Measurements from ENCODE around the gene SGF29.
"Not testable (repeated sequence)": the region's sequence is repeated elsewhere in the genome, so short reads cannot be mapped to it uniquely, and the experiment has no call there.

The SGF29 gene

DNA sequence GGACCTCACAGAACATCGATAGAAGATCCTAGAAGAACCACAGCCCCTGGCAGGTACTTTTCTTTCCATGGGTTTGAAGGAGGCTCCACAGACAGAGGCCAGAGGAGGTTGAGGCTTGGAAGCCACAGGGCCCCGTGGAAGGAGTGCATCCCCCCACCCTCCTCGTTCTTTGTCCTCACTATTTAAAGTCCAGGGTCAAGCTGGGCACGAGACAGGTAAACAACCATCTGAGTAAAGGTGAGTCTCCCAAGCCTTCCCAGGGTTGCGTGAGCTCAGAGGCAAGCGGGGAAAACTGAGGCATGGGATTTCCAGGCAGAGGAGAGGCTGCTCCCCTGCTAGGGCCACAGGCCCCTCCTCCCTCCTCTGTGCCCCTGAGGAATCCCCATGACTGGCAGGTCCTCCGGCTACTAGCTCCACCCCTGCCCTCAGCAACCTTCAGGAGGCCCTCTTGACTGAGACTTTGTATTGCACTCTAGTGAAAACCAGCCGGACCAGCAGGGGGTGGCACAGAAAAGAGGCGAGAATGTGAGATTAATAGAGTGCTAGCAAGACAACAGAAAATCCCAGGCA, 44.1 kb downstream of the SGF29 start:
- no peak for DNase-seq

DNA sequence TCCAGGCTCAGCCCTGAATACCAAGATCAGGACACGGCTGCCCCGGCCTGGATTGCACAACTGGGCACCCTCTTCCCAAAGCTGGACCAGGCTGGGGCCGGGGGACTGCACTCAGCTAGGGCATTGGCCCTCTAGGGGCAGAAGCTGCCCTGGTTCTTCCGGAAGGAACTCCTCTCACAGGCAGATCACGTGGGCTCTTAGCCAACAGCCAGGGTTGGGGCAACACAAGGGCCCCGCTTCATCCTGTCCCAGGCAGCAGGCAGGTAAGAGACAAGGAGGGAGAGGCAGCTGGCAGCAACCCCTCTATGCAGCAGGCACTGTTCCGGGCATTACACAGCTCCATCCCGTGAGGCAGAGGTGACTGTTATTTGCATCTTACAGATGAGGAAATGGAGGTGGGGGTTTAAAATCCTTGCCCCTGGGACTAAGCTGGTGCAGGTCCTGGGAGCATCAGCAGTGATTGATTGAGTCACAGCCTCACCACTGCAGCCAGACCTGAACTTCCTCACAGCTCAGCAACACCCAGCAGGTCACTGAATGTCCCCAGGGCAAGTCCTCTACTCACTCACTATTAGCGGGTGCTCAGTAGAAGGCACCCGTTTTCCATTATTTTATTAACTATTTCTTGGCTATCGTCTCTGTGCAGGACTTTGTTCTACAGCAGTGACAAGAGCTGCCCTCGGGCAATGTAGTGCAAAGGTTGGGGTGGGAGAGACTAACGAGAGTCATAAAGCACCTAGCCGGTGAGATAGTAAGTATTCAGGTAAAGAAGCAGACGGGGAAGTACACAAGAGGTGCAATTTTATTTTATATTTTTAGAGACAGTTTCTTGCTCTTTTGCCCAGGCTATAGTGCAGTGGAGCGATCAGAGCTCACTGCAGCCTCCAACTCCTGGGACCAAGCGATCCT, 45.9 kb downstream of the SGF29 start:
- not testable (repeated sequence) for DNase-seq

DNA sequence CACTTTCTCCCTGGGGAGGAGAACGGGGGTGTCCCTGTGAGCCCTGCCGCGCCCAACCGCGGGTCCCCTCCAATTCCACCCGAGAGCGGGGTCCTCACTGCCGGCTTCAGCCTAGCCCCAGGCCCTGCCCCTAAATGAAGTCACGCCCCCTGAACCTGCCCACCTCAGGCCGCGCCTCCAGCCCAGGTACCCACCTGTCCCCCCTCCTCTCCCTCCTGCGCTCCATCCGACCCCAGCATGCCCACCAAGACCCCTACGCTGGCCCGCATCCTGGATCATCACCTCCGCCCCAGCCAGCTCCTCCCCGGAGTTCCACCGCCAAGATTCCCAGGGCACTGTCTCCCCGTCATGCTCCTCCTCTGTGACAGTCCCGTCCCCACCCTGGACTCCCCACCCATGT, 47.2 kb downstream of the SGF29 start:
- not testable (repeated sequence) for DNase-seq

- not testable (repeated sequence) for DNase-seq
Observed at GRCh38 chr16:28601589-28601988, 47.9 kb downstream of the SGF29 start.

DNA sequence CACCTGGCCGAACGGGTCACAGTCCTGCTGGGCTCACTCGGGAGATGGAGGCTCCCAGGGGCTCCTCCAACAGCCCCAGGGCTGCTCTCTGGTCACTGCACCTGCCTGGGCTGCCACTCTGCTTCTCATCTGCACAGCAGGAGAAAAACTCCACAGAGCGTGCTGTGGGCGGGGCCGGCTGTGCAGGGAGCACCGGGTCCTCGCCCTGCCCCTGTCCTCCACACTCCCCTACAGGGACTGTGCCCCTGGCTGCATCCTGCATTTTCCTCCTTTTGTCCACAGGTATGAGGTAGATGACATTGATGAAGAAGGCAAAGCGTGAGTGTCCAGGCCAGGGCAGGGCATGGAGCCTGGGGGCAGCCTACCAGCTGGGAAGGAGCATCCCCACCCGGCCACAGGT, 48.3 kb downstream of the SGF29 start:
- DNase-seq = not testable (repeated sequence)

GRCh38 chr16:28602529-28602928, 48.8 kb downstream of the SGF29 start:
- DNase-seq = no peak

- no peak for DNase-seq
Observed at GRCh38 chr16:28603381-28604185, 49.9 kb downstream of the SGF29 start.

DNA sequence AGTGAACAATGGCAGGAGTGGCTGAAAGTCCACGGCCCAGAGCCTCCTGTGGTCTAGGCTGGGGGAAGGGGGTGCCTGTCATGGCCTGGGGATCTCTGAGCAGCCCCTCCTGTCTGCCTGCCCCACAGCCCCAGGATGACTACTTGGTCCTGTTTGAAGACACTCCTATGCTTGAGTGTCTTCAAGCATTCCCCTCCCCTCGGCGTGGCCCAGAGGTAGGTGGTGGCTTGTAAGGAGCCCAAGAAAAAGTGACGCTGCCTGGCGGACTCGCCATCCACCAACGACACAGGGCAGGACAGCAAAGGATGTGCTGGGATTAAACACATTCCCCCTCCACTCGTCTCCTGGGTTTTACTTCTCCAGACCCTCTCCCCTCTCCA, 50.5 kb downstream of the SGF29 start:
- no peak for DNase-seq

DNA sequence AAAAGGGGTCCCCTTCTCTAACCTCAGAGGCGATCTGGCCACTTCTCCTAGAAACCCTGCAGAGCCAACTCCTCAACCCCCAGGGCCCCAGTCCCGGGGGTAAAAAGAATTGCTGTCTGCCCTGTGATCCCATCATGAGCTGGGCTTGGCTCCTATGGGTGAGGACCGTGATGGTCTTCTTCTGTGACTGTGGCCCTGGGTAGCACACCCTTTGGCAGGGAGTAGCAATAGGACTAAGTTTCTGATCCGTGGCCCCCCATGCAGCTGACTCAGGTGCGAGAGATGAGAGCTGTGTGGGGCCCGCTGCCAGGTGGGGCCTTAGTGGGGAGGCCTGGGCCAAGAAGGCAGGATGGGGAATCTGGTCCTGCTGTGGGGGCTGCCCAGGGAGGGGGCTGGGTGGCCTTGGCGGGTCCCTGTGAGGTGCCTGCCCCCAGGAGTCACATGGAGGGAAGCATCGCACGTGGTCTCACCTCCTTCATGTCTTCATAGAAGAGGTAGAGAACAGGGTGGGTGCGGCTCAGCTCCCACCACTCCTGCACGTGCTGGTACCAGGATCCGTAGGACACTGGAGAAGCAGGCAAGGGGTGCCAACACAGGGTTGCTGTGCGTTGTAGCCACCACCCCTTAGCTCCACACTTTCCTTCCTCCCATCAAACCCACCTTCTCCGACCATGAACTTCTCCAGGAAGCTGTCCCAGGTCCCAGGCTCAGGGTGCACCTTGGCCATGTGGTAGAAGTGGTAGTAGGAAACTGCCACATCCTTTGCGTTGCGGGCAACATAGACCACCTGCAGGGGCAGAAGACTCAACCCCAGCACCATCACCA, 52.8 kb downstream of the SGF29 start:
- DNase-seq = no peak

GRCh38 chr16:28607116-28607623, 53.5 kb downstream of the SGF29 start:
- DNase-seq = no peak

GRCh38 chr16:28607681-28608495, 54.2 kb downstream of the SGF29 start:
- DNase-seq = not testable (repeated sequence)

- not testable (repeated sequence) for DNase-seq
Observed at GRCh38 chr16:28608496-28608808, 54.7 kb downstream of the SGF29 start.

DNA sequence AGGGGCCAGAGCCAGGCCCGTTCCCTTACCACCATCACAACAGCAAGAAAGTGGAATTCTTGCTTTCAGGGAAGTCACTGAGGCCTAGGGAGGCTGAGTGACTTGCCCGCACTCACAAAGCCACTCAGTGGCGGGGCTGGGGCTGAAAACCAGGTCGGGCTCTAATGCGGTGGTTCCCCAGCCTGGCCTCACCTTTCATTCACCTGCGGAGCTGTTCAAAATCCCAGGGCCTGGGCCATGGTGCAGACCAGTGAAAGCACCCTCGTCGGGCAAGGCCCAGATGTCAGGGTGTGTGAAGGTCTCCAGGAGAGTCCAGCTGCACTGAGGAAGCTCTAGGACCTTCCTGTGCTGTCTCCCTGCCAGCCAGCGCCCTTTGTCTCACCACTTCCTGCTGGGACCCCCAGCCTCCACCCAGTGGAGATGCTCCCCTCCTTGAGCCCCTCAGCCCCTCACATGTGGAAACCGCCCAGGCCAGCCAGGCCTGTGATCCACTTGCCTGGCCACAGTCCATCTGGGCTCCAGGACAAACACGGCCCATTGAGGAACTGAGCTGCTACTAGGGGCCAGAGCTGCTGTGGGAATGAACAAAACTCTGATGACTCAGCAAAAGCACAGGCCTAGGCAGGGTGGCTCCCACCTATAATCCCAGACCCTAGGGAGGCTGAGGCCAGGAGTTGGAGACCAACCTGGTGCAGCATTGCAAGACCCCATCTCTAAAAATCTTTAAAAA, 55.3 kb downstream of the SGF29 start:
- DNase-seq = not testable (repeated sequence)

- DNase-seq = no peak
Observed at GRCh38 chr16:28609631-28610594, 56.2 kb downstream of the SGF29 start, which contains the start of gene SULT1A1. SULT1A1 (minus strand) TSS chr16:28610044; CDS start chr16:28608855, 1,189 bp downstream.

- no peak for DNase-seq
Observed at GRCh38 chr16:28610595-28611191, 57.0 kb downstream of the SGF29 start.

DNA sequence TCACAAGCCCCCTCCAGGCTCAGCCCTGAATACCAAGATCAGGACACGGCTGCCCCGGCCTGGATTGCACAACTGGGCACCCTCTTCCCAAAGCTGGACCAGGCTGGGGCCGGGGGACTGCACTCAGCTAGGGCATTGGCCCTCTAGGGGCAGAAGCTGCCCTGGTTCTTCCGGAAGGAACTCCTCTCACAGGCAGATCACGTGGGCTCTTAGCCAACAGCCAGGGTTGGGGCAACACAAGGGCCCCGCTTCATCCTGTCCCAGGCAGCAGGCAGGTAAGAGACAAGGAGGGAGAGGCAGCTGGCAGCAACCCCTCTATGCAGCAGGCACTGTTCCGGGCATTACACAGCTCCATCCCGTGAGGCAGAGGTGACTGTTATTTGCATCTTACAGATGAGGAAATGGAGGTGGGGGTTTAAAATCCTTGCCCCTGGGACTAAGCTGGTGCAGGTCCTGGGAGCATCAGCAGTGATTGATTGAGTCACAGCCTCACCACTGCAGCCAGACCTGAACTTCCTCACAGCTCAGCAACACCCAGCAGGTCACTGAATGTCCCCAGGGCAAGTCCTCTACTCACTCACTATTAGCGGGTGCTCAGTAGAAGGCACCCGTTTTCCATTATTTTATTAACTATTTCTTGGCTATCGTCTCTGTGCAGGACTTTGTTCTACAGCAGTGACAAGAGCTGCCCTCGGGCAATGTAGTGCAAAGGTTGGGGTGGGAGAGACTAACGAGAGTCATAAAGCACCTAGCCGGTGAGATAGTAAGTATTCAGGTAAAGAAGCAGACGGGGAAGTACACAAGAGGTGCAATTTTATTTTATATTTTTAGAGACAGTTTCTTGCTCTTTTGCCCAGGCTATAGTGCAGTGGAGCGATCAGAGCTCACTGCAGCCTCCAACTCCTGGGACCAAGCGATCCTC, 58.9 kb downstream of the SGF29 start:
- not testable (repeated sequence) for DNase-seq

GRCh38 chr16:28613912-28614311, 60.2 kb downstream of the SGF29 start:
- not testable (repeated sequence) for DNase-seq

- not testable (repeated sequence) for DNase-seq
Observed at GRCh38 chr16:28614561-28614960, 60.8 kb downstream of the SGF29 start.
